Measurements from ENCODE around the gene CPS1. TPM values are rescaled to one million over a fixed set of nuclear protein-coding genes. Genes with fewer than 3 reads are reported as not detected.

Gene CPS1
- total RNA-seq, 1 experiment from 2014 or later = 9.0 TPM

DNA sequence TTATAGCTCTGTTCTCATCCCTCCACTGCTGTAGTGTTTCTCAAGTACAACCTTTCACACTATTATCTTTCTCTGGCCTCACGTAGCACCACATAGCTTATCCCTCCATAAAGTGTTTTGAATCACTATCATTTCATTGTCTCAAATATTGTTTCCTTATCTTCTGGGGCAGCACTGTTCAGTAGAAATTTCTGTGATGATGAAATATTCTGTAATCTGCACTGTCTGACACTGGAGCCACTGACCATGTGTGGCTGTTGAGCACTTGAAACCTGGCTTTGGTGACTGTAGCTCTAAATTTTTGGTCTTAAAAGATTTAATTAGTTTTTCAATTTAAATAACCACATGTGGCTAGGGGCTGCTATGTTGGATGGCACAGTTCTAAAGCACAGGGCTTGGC is 78.9 kb downstream of the CPS1 start:
- Mint-ChIP-seq H3K27me3 (ENCODE audit: low read depth) (no peaks in the 10 kb centered on the region; the same call in 1 of the 2 replicates), H3K4me1 (peaks cover 23% of the 10 kb centered on the region), H3K27ac (no peak overlapping the region), H3K36me3 (no peaks in the 10 kb centered on the region), H3K4me3 (no peak overlapping the region), H3K9me3 (peaks cover 5% of the 10 kb centered on the region)
- ChIA-PET CTCF (interaction anchor here (1.1 kb wide), 1 partner anchor 132 kb away, joined by 3 read pairs; no protein-coding TSS in a partner anchor), POLR2A (no interaction called here)
- no peak for ATAC-seq
- TF ChIP-seq GABPB1 (CRISPR knock-in tag; IDR thresholded peaks at IDR 0.05) = peak; percentile 55
- TF ChIP-seq, protein P1, sequence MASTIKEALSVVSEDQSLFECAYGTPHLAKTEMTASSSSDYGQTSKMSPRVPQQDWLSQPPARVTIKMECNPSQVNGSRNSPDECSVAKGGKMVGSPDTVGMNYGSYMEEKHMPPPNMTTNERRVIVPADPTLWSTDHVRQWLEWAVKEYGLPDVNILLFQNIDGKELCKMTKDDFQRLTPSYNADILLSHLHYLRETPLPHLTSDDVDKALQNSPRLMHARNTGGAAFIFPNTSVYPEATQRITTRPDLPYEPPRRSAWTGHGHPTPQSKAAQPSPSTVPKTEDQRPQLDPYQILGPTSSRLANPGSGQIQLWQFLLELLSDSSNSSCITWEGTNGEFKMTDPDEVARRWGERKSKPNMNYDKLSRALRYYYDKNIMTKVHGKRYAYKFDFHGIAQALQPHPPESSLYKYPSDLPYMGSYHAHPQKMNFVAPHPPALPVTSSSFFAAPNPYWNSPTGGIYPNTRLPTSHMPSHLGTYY (CRISPR knock-in tag; IDR thresholded peaks at IDR 0.05) = no peak
- no peak for DNase-seq (ENCODE audit: low spot score)

DNA sequence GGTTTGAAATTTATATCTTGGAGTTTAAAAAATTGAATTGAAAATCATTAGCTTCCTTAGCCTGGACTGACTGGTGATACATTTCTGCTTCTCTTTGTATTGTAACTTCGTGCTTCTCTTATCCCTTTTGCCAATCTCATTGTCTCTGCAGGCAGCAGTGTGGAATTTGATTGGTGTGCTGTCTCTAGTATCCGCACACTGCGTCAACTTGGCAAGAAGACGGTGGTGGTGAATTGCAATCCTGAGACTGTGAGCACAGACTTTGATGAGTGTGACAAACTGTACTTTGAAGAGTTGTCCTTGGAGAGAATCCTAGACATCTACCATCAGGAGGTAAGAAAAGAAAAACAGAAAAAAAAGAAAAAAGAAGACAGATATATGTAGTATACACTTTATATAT is 85.9 kb downstream of the CPS1 start:
- Mint-ChIP-seq H3K4me3 (no peak overlapping the region), H3K4me1 (peaks cover 14% of the 10 kb centered on the region), H3K36me3 (no peaks in the 10 kb centered on the region), H3K27ac (no peak overlapping the region), H3K9me3 (peaks cover 4% of the 10 kb centered on the region), H3K27me3 (ENCODE audit: low read depth) (no peaks in the 10 kb centered on the region)
- TF ChIP-seq, protein P2, sequence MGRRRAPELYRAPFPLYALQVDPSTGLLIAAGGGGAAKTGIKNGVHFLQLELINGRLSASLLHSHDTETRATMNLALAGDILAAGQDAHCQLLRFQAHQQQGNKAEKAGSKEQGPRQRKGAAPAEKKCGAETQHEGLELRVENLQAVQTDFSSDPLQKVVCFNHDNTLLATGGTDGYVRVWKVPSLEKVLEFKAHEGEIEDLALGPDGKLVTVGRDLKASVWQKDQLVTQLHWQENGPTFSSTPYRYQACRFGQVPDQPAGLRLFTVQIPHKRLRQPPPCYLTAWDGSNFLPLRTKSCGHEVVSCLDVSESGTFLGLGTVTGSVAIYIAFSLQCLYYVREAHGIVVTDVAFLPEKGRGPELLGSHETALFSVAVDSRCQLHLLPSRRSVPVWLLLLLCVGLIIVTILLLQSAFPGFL (CRISPR knock-in tag; IDR thresholded peaks at IDR 0.05; ENCODE audit: borderline replicate concordance) = no peak
- CTCF ChIA-PET = no interaction called here
- DNase-seq (ENCODE audit: low spot score) (no peak), ATAC-seq (no peak)
- POLR2A ChIA-PET = no interaction called here

DNA sequence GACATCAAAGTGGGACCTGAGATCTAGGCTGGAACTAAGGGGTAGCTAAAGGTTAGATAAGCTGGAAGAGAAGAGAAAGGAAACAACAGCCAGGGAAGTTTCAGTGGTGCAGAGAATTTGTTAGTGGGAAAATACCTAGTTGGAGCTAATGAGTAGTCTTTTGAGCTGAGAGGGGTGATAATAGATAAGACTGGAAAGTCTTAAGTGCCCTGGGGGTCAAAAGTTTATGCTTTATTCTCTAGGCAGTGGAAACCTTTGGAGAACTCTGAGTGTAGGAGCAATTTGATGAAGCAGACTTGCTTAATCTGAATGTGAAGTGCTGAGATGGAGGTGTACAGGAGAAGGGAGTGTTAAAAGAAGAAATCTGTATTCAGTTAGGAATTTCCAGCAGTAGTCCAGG is 90.8 kb downstream of the CPS1 start:
- POLR2A ChIA-PET = no interaction called here
- H3K27me3 Mint-ChIP-seq (ENCODE audit: low read depth) = no peaks in the 10 kb centered on the region
- H3K27ac Mint-ChIP-seq = no peak overlapping the region; the same call in 1 of the 2 replicates
- no peaks in the 10 kb centered on the region for H3K36me3 Mint-ChIP-seq
- ATAC-seq (no peak), DNase-seq (ENCODE audit: low spot score) (no peak)
- CTCF ChIA-PET = no interaction called here
- no peaks in the 10 kb centered on the region for H3K4me1 Mint-ChIP-seq
- H3K9me3 Mint-ChIP-seq = no peaks in the 10 kb centered on the region
- H3K4me3 Mint-ChIP-seq = no peak overlapping the region
- TF ChIP-seq CREB1 (CRISPR knock-in tag; IDR thresholded peaks at IDR 0.05) (no peak), RELA (CRISPR knock-in tag; IDR thresholded peaks at IDR 0.05; ENCODE audit: borderline replicate concordance) (no peak), ZNF121 (CRISPR knock-in tag; IDR thresholded peaks at IDR 0.05) (no peak), ZNF671 (CRISPR knock-in tag; IDR thresholded peaks at IDR 0.05) (no peak), GRHL2 (CRISPR knock-in tag; IDR thresholded peaks at IDR 0.05; ENCODE audit: insufficient replicate concordance, severe bottlenecking) (no peak), NFYB (CRISPR knock-in tag; conservative IDR thresholded peaks at IDR 0.05; ENCODE audit: low read depth) (no peak), ZNF219 (CRISPR knock-in tag; IDR thresholded peaks at IDR 0.05; ENCODE audit: borderline replicate concordance) (no peak), NR1H2 (CRISPR knock-in tag; IDR thresholded peaks at IDR 0.05) (no peak)
- TF ChIP-seq, protein P3, sequence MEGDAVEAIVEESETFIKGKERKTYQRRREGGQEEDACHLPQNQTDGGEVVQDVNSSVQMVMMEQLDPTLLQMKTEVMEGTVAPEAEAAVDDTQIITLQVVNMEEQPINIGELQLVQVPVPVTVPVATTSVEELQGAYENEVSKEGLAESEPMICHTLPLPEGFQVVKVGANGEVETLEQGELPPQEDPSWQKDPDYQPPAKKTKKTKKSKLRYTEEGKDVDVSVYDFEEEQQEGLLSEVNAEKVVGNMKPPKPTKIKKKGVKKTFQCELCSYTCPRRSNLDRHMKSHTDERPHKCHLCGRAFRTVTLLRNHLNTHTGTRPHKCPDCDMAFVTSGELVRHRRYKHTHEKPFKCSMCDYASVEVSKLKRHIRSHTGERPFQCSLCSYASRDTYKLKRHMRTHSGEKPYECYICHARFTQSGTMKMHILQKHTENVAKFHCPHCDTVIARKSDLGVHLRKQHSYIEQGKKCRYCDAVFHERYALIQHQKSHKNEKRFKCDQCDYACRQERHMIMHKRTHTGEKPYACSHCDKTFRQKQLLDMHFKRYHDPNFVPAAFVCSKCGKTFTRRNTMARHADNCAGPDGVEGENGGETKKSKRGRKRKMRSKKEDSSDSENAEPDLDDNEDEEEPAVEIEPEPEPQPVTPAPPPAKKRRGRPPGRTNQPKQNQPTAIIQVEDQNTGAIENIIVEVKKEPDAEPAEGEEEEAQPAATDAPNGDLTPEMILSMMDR (IDR thresholded peaks at IDR 0.05) = no peak
- TF ChIP-seq, protein P4, sequence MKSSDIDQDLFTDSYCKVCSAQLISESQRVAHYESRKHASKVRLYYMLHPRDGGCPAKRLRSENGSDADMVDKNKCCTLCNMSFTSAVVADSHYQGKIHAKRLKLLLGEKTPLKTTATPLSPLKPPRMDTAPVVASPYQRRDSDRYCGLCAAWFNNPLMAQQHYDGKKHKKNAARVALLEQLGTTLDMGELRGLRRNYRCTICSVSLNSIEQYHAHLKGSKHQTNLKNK (CRISPR knock-in tag; IDR thresholded peaks at IDR 0.05) = no peak
- TF ChIP-seq, protein P5, sequence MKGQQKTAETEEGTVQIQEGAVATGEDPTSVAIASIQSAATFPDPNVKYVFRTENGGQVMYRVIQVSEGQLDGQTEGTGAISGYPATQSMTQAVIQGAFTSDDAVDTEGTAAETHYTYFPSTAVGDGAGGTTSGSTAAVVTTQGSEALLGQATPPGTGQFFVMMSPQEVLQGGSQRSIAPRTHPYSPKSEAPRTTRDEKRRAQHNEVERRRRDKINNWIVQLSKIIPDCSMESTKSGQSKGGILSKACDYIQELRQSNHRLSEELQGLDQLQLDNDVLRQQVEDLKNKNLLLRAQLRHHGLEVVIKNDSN (CRISPR knock-in tag; IDR thresholded peaks at IDR 0.05) = no peak
- TF ChIP-seq, protein P6, sequence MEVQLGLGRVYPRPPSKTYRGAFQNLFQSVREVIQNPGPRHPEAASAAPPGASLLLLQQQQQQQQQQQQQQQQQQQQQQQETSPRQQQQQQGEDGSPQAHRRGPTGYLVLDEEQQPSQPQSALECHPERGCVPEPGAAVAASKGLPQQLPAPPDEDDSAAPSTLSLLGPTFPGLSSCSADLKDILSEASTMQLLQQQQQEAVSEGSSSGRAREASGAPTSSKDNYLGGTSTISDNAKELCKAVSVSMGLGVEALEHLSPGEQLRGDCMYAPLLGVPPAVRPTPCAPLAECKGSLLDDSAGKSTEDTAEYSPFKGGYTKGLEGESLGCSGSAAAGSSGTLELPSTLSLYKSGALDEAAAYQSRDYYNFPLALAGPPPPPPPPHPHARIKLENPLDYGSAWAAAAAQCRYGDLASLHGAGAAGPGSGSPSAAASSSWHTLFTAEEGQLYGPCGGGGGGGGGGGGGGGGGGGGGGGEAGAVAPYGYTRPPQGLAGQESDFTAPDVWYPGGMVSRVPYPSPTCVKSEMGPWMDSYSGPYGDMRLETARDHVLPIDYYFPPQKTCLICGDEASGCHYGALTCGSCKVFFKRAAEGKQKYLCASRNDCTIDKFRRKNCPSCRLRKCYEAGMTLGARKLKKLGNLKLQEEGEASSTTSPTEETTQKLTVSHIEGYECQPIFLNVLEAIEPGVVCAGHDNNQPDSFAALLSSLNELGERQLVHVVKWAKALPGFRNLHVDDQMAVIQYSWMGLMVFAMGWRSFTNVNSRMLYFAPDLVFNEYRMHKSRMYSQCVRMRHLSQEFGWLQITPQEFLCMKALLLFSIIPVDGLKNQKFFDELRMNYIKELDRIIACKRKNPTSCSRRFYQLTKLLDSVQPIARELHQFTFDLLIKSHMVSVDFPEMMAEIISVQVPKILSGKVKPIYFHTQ (CRISPR knock-in tag; IDR thresholded peaks at IDR 0.05) = no peak
- TF ChIP-seq, protein P2 (CRISPR knock-in tag; IDR thresholded peaks at IDR 0.05; ENCODE audit: borderline replicate concordance) = no peak
